Measurements from ENCODE around the gene EHMT2.
"Not testable (repeated sequence)": the region's sequence is repeated elsewhere in the genome, so short reads cannot be mapped to it uniquely, and the experiment has no call there.

- not testable (repeated sequence) for TF ChIP-seq CTCF (IDR thresholded peaks at IDR 0.05); MAFK (IDR thresholded peaks at IDR 0.05; ENCODE audit: partially characterized antibody); TP53 (CRISPR knock-in tag; IDR thresholded peaks at IDR 0.05)
- TF ChIP-seq, protein P1, sequence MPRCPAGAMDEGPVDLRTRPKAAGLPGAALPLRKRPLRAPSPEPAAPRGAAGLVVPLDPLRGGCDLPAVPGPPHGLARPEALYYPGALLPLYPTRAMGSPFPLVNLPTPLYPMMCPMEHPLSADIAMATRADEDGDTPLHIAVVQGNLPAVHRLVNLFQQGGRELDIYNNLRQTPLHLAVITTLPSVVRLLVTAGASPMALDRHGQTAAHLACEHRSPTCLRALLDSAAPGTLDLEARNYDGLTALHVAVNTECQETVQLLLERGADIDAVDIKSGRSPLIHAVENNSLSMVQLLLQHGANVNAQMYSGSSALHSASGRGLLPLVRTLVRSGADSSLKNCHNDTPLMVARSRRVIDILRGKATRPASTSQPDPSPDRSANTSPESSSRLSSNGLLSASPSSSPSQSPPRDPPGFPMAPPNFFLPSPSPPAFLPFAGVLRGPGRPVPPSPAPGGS (IDR thresholded peaks at IDR 0.05): not testable (repeated sequence)
These were observed 39.7 kb downstream of the EHMT2 start for GRCh38 chr6:31857774-31858173.

All from A549 (cell line).